ENCODE results near the gene PPAN.

DNA sequence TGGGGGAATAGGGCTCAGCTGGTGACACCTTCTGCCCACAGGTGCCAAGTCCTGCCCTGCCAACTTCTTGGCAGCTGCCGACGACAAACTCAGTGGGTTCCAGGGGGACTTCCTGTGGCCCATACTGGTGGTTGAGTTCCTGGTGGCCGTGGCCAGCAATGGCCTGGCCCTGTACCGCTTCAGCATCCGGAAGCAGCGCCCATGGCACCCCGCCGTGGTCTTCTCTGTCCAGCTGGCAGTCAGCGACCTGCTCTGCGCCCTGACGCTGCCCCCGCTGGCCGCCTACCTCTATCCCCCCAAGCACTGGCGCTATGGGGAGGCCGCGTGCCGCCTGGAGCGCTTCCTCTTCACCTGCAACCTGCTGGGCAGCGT lies 7.4 kb downstream of the PPAN start:
- TF ChIP-seq CTCF (optimal IDR thresholded peaks at IDR 0.05 in 1 of 3, IDR thresholded peaks at IDR 0.05 in 1 of 3, conservative IDR thresholded peaks at IDR 0.05 in 1 of 3; ENCODE audit: extremely low read depth in 1 of 3, insufficient read depth in 2 of 3, low read length in 3 of 3) (no peak), EZH2 (IDR thresholded peaks at IDR 0.05; ENCODE audit: low read length) (no peak)
